GM23338 (cell line): ENCODE results near the gene BACE2. TPM values are rescaled to one million over a fixed set of nuclear protein-coding genes. Genes with fewer than 3 reads are reported as not detected.

Experiments
- ATAC-seq: fragments of 200-7000 bp; cut with Tn5 transposase; 3 replicates; pipeline ENCODE4 v1.9.1; 2020
- DNase-seq: peaks from one replicate; pipeline ENCODE4 v3.0.0-alpha.2; 2015; ENCODE audit warnings: low spot score
- H2AFZ ChIP-seq: fragments of 200-600 bp; sonication (generic); 2 replicates; pipeline ENCODE4 v1.8.0; 2016; ENCODE audit warnings: antibody characterized with exemption, mild to moderate bottlenecking, moderate library complexity
- H3F3A ChIP-seq: fragments of 200-600 bp; sonication (generic); replicated peaks from 2 replicates; pipeline ENCODE4 v1.8.0; 2017; ENCODE audit warnings: antibody characterized with exemption, mixed run types, low read depth
- H3K27ac ChIP-seq: fragments of 200-600 bp; sonication (generic); 2 replicates; pipeline ENCODE4 v1.6.1; 2016; ENCODE audit warnings: low read depth
- H3K27me3 ChIP-seq: fragments of 200-600 bp; sonication (generic); 2 replicates; pipeline ENCODE4 v1.8.0; 2016; ENCODE audit warnings: mild to moderate bottlenecking, mixed run types, moderate library complexity; ENCODE audit not compliant: insufficient read depth
- H3K36me3 ChIP-seq: fragments of 200-600 bp; sonication (generic); 2 replicates; pipeline ENCODE4 v1.8.0; 2016; ENCODE audit warnings: mild to moderate bottlenecking; ENCODE audit not compliant: insufficient read depth
- H3K4me1 ChIP-seq: fragments of 200-600 bp; sonication (generic); 2 replicates; pipeline ENCODE4 v1.8.0; 2016; ENCODE audit warnings: mild to moderate bottlenecking, moderate library complexity; ENCODE audit not compliant: insufficient read depth
- H3K4me2 ChIP-seq: fragments of 200-600 bp; sonication (generic); 2 replicates; pipeline ENCODE4 v1.7.1; 2017; ENCODE audit warnings: mixed run types
- H3K4me3 ChIP-seq: fragments of 200-600 bp; sonication (generic); 2 replicates; pipeline ENCODE4 v1.6.1; 2016; ENCODE audit warnings: mixed run types
- H3K79me2 ChIP-seq: fragments of 200-600 bp; sonication (generic); replicated peaks from 2 replicates; pipeline ENCODE4 v1.8.0; 2017; ENCODE audit warnings: mild to moderate bottlenecking; ENCODE audit not compliant: insufficient read depth
- H3K9me2 ChIP-seq: fragments of 200-600 bp; sonication (generic); 2 replicates; pipeline ENCODE4 v1.8.0; 2017; ENCODE audit not compliant: insufficient read depth
- H4K20me1 ChIP-seq: fragments of 200-600 bp; sonication (generic); replicated peaks from 2 replicates; pipeline ENCODE4 v1.8.0; 2017; ENCODE audit warnings: mild to moderate bottlenecking; ENCODE audit not compliant: insufficient read depth
- H3K27ac Mint-ChIP-seq: 2 replicates; pipeline ENCODE4 v1.8.0; 2020; ENCODE audit warnings: inconsistent platforms, mild to moderate bottlenecking, moderate library complexity, mixed read lengths
- H3K27me3 Mint-ChIP-seq: 3 replicates; pipeline ENCODE4 v1.8.0; 2022; ENCODE audit warnings: low read depth, mild to moderate bottlenecking, moderate library complexity, mixed read lengths, inconsistent platforms; ENCODE audit not compliant: insufficient read depth, poor library complexity
- H3K36me3 Mint-ChIP-seq: 3 replicates; pipeline ENCODE4 v1.8.0; 2021; ENCODE audit warnings: low read depth, mild to moderate bottlenecking, inconsistent platforms, moderate library complexity, mixed read lengths
- H3K4me1 Mint-ChIP-seq: 3 replicates; pipeline ENCODE4 v1.8.0; 2020; ENCODE audit warnings: mild to moderate bottlenecking, inconsistent platforms, mixed read lengths
- H3K4me3 Mint-ChIP-seq: 3 replicates; pipeline ENCODE4 v1.8.0; 2021; ENCODE audit warnings: moderate library complexity, mild to moderate bottlenecking, inconsistent platforms, mixed read lengths
- H3K9me3 Mint-ChIP-seq: 3 replicates; pipeline ENCODE4 v1.8.0; 2020; ENCODE audit warnings: moderate library complexity, mild to moderate bottlenecking, inconsistent platforms, mixed read lengths
- CTCF ChIP-seq, 2 experiments: fragments of 200-600 bp in 1 of 2; sonication (generic) in 1 of 2; conservative IDR thresholded peaks; 2 replicates each; pipeline versions ENCODE4 v1.5.1 to v1.6.1; 2016 to 2017; ENCODE audit warnings: antibody characterized with exemption in 2 of 2, low read depth in 2 of 2, mild to moderate bottlenecking in 2 of 2, moderate library complexity in 1 of 2
- ETS1 ChIP-seq: IDR thresholded peaks from 2 replicates; pipeline ENCODE4 v1.6.1; 2016; ENCODE audit warnings: antibody characterized with exemption
- EZH2 ChIP-seq: fragments of 200-600 bp; sonication (generic); IDR thresholded peaks from one replicate; pipeline ENCODE4 v1.8.0; 2017; ENCODE audit warnings: antibody characterized with exemption, mild to moderate bottlenecking, low read depth; ENCODE audit not compliant: unreplicated experiment
- EZH2phosphoT487 ChIP-seq: fragments of 200-600 bp; sonication (generic); IDR thresholded peaks from one replicate; pipeline ENCODE4 v1.8.1; 2018; ENCODE audit warnings: antibody characterized with exemption; ENCODE audit not compliant: unreplicated experiment
- JUNB ChIP-seq: IDR thresholded peaks from one replicate; pipeline ENCODE4 v1.6.1; 2016; ENCODE audit warnings: antibody characterized with exemption; ENCODE audit not compliant: unreplicated experiment
- NANOG ChIP-seq: IDR thresholded peaks from 2 replicates; pipeline ENCODE4 v1.6.1; 2016; ENCODE audit warnings: antibody characterized with exemption, borderline replicate concordance
- POLR2AphosphoS5 ChIP-seq: IDR thresholded peaks from 2 replicates; pipeline ENCODE4 v1.6.1; 2016; ENCODE audit warnings: antibody characterized with exemption, low read depth
- REST ChIP-seq: IDR thresholded peaks from one replicate; pipeline ENCODE4 v1.6.1; 2018; ENCODE audit warnings: antibody characterized with exemption; ENCODE audit not compliant: unreplicated experiment
- STAT1 ChIP-seq: IDR thresholded peaks from one replicate; pipeline ENCODE4 v1.6.1; 2016; ENCODE audit warnings: antibody characterized with exemption; ENCODE audit not compliant: unreplicated experiment
- ZNF331 ChIP-seq: fragments of 250-450 bp; sonication (Bioruptor Pico); IDR thresholded peaks from 2 replicates; pipeline ENCODE4 v1.5.0; 2020; ENCODE audit warnings: low read depth, mild to moderate bottlenecking, moderate library complexity
- polyA plus RNA-seq: library from polyadenylated mRNA; unstranded; fragments of >200 nt; fragmentation: Nextera tagmentation; extraction: Ambion mirVana; gene quantifications from 2 replicates; pipeline ENCODE4 v1.2.1, GENCODE V29; 2016
- total RNA-seq: library from RNA; depleted of rRNA; stranded (reverse); fragments of >200 nt; shearing (Covaris generic); gene quantifications from 2 replicates; pipeline ENCODE4 v1.2.3, GENCODE V29; 2014

BACE2 gene
- total and polyA plus RNA-seq, 2 experiments from 2014 or later, result 3.5 to 6.8 TPM

GRCh38 chr21:41277196-41277595, 109.2 kb downstream of the BACE2 start:
- Histone ChIP-seq H3K27me3 (no peaks in the 10 kb centered on the region), H3K79me2 (no peaks in the 10 kb centered on the region), H3K27ac (no peak overlapping the region), H3K36me3 (peaks cover 6% of the 10 kb centered on the region; the same call in 1 of the 2 replicates), H3K9me2 (no peaks in the 10 kb centered on the region), H3F3A (no peaks in the 10 kb centered on the region), H3K4me3 (no peak overlapping the region), H2AFZ (no peak overlapping the region), H3K4me1 (no peaks in the 10 kb centered on the region), H4K20me1 (no peaks in the 10 kb centered on the region), H3K4me2 (no peak overlapping the region)
- ATAC-seq (no peak), DNase-seq (no peak)
- Mint-ChIP-seq H3K27ac (no peak overlapping the region), H3K36me3 (peaks cover 30% of the 10 kb centered on the region), H3K9me3 (peaks cover 17% of the 10 kb centered on the region), H3K4me1 (peaks cover 18% of the 10 kb centered on the region), H3K4me3 (no peak overlapping the region), H3K27me3 (peaks cover 6% of the 10 kb centered on the region)
- TF ChIP-seq CTCF (conservative IDR thresholded peaks at IDR 0.05; ENCODE audit: low read depth in 2 of 2), result no peak
- no peak for TF ChIP-seq NANOG
- no peak for TF ChIP-seq REST
- TF ChIP-seq EZH2phosphoT487, result no peak
- no peak for TF ChIP-seq ETS1

- H3K4me1 Mint-ChIP-seq, result peaks cover 20% of the 10 kb centered on the region
- TF ChIP-seq EZH2 (no peak), ZNF331 (CRISPR knock-in tag) (no peak), POLR2AphosphoS5 (no peak), STAT1 (no peak), ETS1 (no peak), EZH2phosphoT487 (no peak), JUNB (no peak)
Observed at GRCh38 chr21:41277846-41278245, 109.9 kb downstream of the BACE2 start.

More at GRCh38 chr21:41277846-41278245, 109.9 kb downstream of the BACE2 start:
- no peak for ATAC-seq
- no peak overlapping the region for H2AFZ ChIP-seq
- no peak overlapping the region for H3K27ac ChIP-seq
- H3K9me2 ChIP-seq, result no peaks in the 10 kb centered on the region
- no peaks in the 10 kb centered on the region for H4K20me1 ChIP-seq
- peaks cover 6% of the 10 kb centered on the region for H3K27me3 Mint-ChIP-seq
- peaks cover 2% of the 10 kb centered on the region; the same call in 1 of the 2 replicates for H3K36me3 ChIP-seq
- DNase-seq, result no peak
- no peak overlapping the region for H3K4me3 Mint-ChIP-seq
- H3K4me1 ChIP-seq, result no peaks in the 10 kb centered on the region
- H3K4me3 ChIP-seq, result no peak overlapping the region
- no peaks in the 10 kb centered on the region for H3K79me2 ChIP-seq
- H3K27ac Mint-ChIP-seq, result no peak overlapping the region
- H3K27me3 ChIP-seq, result no peaks in the 10 kb centered on the region
- no peaks in the 10 kb centered on the region for H3F3A ChIP-seq
- H3K9me3 Mint-ChIP-seq, result peaks cover 10% of the 10 kb centered on the region
- H3K36me3 Mint-ChIP-seq, result peaks cover 24% of the 10 kb centered on the region
- no peak overlapping the region for H3K4me2 ChIP-seq
